Astrocyte of the cerebellum (primary cell): ENCODE results near the gene GAGE12H.

Experiments
- DNase-seq: peaks from one replicate; pipeline ENCODE4 v3.0.0-alpha.2; 2011; ENCODE audit warnings: low read depth
- H3K4me3 ChIP-seq: 2 replicates; pipeline ENCODE4 v1.5.1; 2011; ENCODE audit warnings: mild to moderate bottlenecking, low read depth, low read length, moderate library complexity
- CTCF ChIP-seq: IDR thresholded peaks from 2 replicates; pipeline ENCODE4 v1.5.1; 2012; ENCODE audit warnings: low read length, low read depth, moderate library complexity, mild to moderate bottlenecking; ENCODE audit errors: missing control alignments
- in situ Hi-C: cut with HindIII; loops from 2 replicates; pipeline ENCODE4 v1.10.0; 2017; ENCODE audit warnings: low sequenced_read_pairs

The GAGE12H gene

GRCh38 chrX:49610718-49611310 is 31.1 kb downstream of the GAGE12H start:
- no peak for TF ChIP-seq CTCF
- DNase-seq, result no peak
- no peak overlapping the region for H3K4me3 ChIP-seq
- in situ Hi-C loops, result no loop called here

GRCh38 chrX:49618574-49618973 is 38.8 kb downstream of the GAGE12H start:
- TF ChIP-seq CTCF, result no peak
- H3K4me3 ChIP-seq, result no peak overlapping the region
- in situ Hi-C loops, result no loop called here
- no peak for DNase-seq

DNA sequence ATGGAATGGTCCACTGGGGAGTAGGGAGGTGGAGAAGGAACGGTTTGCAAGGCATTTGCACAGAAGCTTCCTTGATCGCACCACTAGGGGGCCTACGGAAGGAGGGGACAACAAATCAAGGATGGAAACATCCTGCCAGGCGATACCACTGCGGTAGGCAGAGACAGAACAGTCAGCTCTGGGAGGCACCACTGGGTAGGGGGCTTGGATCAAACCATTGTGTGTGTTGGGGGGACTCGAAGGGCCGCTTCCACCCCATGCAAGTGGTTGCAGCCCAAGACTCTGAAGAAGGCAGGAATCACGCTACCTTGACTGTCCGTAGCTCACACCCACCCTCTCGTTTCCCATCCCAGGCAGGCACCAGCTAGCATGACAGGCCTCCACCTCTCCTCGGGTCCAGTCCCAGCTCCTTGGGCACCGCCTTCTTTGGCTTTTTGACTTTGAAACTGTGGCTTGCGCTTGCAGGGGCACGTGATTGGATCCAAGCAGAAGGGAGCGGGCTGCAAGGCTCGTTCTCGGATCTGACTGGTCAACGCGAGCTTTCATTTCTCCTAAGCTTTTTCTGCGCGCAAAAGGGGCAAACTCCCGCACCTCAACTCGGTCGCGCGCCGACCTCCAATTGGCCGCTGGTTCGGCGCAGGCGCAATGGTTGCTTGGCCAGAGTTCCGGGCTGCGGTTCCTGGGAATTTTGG is 47.5 kb downstream of the GAGE12H start:
- DNase-seq, result no peak
- in situ Hi-C loops, result no loop called here
- no peak for TF ChIP-seq CTCF
- H3K4me3 ChIP-seq, result no peak overlapping the region
